Measurements from ENCODE around the gene METTL25B. TPM values are rescaled to one million over a fixed set of nuclear protein-coding genes. Genes with fewer than 3 reads are reported as not detected.

METTL25B gene
- total and polyA plus RNA-seq, 2 donors (not counting 3 experiments of a cell fraction or from before 2014, with no cell fraction given), result 12.8 to 15.0 TPM

GRCh38 chr1:156749419-156750118 is 21.3 kb downstream of the METTL25B start:
- H3K4me2 ChIP-seq (ENCODE audit: insufficient read depth, low read length), result peak overlapping the region; percentile 76
- TF ChIP-seq CTCF (IDR thresholded peaks at IDR 0.05; ENCODE audit: extremely low read depth in 1 of 2, insufficient read depth in 1 of 2, low read depth in 1 of 2, low read length in 2 of 2) (no peak), JUN (IDR thresholded peaks at IDR 0.05; ENCODE audit: borderline replicate concordance, insufficient read depth, insufficient read length, low read depth) (no peak), GATA2 (IDR thresholded peaks at IDR 0.05; ENCODE audit: insufficient read depth, insufficient read length, low read depth, low read length) (no peak), POLR2AphosphoS5 (IDR thresholded peaks at IDR 0.05; ENCODE audit: insufficient read depth, low read depth, low read length) (no peak), EZH2 (IDR thresholded peaks at IDR 0.05; ENCODE audit: borderline replicate concordance, low read depth, low read length, severe bottlenecking) (no peak), POLR2A (IDR thresholded peaks at IDR 0.05; ENCODE audit: low read depth, low read length) (no peak), MYC (IDR thresholded peaks at IDR 0.05; ENCODE audit: low read depth, low read length) (no peak), FOS (IDR thresholded peaks at IDR 0.05; ENCODE audit: borderline replicate concordance, insufficient read depth, low read length) (no peak)
- TF ChIP-seq, protein P1, sequence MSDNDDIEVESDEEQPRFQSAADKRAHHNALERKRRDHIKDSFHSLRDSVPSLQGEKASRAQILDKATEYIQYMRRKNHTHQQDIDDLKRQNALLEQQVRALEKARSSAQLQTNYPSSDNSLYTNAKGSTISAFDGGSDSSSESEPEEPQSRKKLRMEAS (IDR thresholded peaks at IDR 0.05; ENCODE audit: insufficient read depth, insufficient read length), result no peak
- H3K79me2 ChIP-seq (ENCODE audit: control insufficient read depth, insufficient read depth, low read length), result peaks cover 75% of the 10 kb centered on the region
- no peaks in the 10 kb centered on the region for H3K9me1 ChIP-seq (replicated peaks; ENCODE audit: control insufficient read depth, extremely low read depth, insufficient read depth, low read length)
- no TSS peak for BruUV-seq (replicated peaks)
- POLR2A ChIA-PET, result no interaction called here
- H3K27ac ChIP-seq (ENCODE audit: insufficient read depth, low read depth, low read length), result peak overlapping the region; percentile 85
- FAIRE-seq, result no peak
- intact Hi-C loops (cut with micrococcal nuclease), result loop anchor here (5.0 kb wide), 1 partner anchor 247 kb away; the partner anchor contains the start of gene MEF2D
- no peaks in the 10 kb centered on the region for H3K27me3 ChIP-seq (ENCODE audit: control insufficient read depth in 2 of 2, insufficient read depth in 2 of 2, low read length in 2 of 2)
- peaks cover 51% of the 10 kb centered on the region for H3K4me1 ChIP-seq (ENCODE audit: control insufficient read depth, extremely low read depth, insufficient read depth, low read length)
- dilution Hi-C loops (cut with MboI; ENCODE audit: extremely low pct_ligation_motif_present, low sequenced_read_pairs), result no loop called here
- CTCF ChIA-PET, result interaction anchor here (1.3 to 3.9 kb wide), 2 partner anchors 9 to 22 kb away, joined by 4 to 49 read pairs; partner anchors contain the start of genes ISG20L2, METTL25B and MRPL24
- no peaks in the 10 kb centered on the region for H4K20me1 ChIP-seq (replicated peaks; ENCODE audit: control insufficient read depth, extremely low read depth, insufficient read depth, low read length)
- H3K36me3 ChIP-seq (ENCODE audit: control insufficient read depth in 2 of 2, extremely low read depth in 1 of 2, insufficient read depth in 2 of 2, low read length in 2 of 2), result peaks cover 0 to 6% of the 10 kb centered on the region in 2 experiments
- peak overlapping the region; percentile 69 for H3K9ac ChIP-seq (replicated peaks; ENCODE audit: extremely low read depth, insufficient read depth, low read length)
- H3K9me3 ChIP-seq (replicated peaks; ENCODE audit: control insufficient read depth, insufficient read depth, low read length), result no peaks in the 10 kb centered on the region
- no peak for DNase-seq (ENCODE audit: low read depth, low spot score)
- peak overlapping the region; percentile 88 to 94 (median 92) for H3K4me3 ChIP-seq (replicated peaks in 1 of 3; ENCODE audit: insufficient read depth in 1 of 3, low read depth in 1 of 3, low read length in 3 of 3)
- H2AFZ ChIP-seq (ENCODE audit: low read depth, low read length), result no peak overlapping the region

All from endothelial cell of umbilical vein (primary cell).